Thyroid gland (tissue), 4 donors: ENCODE data around the gene WIPI1.

Experiments
- POLR2A ChIP-seq, 2 donors: fragments of 450-650 bp; IDR thresholded peaks; one replicate each; pipeline ENCODE4 v1.6.1; 2017; ENCODE audit warnings: antibody characterized with exemption in 2 of 2, mild to moderate bottlenecking in 2 of 2, moderate library complexity in 1 of 2
- TF ChIP-seq, protein P1 (sequence below), 6 experiments: fragments of 200-600 bp in 3 of 6; fragments of 450-650 bp in 3 of 6; sonication (generic) in 3 of 6; IDR thresholded peaks; one replicate each; pipeline ENCODE4 v1.5.1; 2016 to 2019; ENCODE audit warnings: antibody characterized with exemption in 6 of 6, mild to moderate bottlenecking in 2 of 6, inconsistent platforms in 1 of 6, moderate library complexity in 1 of 6

DNA sequence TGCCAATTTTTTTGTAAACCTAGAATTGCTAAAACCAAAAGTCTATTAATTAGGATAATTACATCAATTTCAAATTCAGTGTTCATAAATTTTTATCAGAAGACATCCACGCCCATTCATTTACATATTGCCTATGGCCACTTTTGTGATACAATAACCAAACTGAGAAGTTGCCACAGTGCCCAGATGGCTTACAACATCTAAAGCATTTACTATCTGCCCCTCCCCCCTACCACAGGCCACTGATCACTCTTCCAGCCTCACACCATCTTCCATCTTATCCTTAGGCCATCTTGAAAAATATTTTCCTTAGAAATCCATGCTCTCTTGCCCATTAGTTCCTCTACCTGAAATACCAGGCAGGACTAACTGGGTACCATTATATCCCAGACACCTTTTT is 48.7 kb upstream of the WIPI1 start:
- TF ChIP-seq, protein P1, sequence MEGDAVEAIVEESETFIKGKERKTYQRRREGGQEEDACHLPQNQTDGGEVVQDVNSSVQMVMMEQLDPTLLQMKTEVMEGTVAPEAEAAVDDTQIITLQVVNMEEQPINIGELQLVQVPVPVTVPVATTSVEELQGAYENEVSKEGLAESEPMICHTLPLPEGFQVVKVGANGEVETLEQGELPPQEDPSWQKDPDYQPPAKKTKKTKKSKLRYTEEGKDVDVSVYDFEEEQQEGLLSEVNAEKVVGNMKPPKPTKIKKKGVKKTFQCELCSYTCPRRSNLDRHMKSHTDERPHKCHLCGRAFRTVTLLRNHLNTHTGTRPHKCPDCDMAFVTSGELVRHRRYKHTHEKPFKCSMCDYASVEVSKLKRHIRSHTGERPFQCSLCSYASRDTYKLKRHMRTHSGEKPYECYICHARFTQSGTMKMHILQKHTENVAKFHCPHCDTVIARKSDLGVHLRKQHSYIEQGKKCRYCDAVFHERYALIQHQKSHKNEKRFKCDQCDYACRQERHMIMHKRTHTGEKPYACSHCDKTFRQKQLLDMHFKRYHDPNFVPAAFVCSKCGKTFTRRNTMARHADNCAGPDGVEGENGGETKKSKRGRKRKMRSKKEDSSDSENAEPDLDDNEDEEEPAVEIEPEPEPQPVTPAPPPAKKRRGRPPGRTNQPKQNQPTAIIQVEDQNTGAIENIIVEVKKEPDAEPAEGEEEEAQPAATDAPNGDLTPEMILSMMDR (IDR thresholded peaks at IDR 0.05), result no peak
- no peak for TF ChIP-seq POLR2A (IDR thresholded peaks at IDR 0.05)
